Measurements from ENCODE around the gene RNU7-1. TPM values are rescaled to one million over a fixed set of nuclear protein-coding genes. Genes with fewer than 3 reads are reported as not detected.

RNU7-1 gene
- total RNA-seq, 1 donor from 2014 or later: not detected

DNA sequence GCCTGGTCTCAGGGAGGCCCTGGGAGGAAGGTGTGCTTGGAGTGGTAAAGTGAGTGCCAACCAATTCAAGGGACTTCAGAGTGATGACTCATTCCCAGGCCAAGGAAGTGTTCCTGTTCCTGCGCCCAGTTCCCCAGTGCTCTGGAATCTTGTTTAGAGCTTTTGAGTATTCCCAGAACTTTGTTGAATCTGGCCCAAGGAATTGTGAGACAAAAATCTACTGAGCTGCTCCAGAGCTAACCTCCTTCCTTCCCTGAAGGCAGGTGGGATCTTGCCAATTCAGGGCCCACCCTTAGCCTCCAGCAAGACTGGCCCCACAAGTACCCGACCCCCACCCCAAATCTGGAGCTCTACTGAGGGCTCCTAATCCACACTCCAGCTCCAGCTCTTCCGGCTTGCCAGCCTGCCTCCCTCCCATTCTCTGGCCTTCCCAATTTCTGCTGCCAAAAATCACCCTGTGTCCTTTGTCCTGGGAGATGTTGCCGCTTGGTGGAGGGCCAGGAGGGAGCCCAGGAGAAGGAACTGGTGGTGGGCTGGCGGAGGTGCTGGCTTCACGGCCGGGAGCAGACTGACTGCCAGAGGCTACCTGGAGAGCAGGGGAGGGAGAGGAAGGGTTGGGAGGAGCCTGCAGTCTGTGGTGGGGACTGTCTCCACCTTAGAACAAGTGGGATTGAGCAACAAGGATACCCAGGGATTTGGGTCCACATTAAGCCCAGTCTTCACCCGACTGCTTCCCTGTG is 17.9 kb upstream of the RNU7-1 start:
- no peak for DNase-seq
- Mint-ChIP-seq H3K9me3 (no peaks in the 10 kb centered on the region), H3K27me3 (no peaks in the 10 kb centered on the region), H3K36me3 (ENCODE audit: low read depth) (peaks cover 41% of the 10 kb centered on the region), H3K4me1 (peaks cover 52% of the 10 kb centered on the region), H3K27ac (peak overlapping the region; percentile 59), H3K4me3 (peak overlapping the region; percentile 97)
- intact Hi-C loops (cut with micrococcal nuclease): loop anchor here (2.0 kb wide), 1 partner anchor 183 kb away; the partner anchor contains the start of gene C1RL

DNA sequence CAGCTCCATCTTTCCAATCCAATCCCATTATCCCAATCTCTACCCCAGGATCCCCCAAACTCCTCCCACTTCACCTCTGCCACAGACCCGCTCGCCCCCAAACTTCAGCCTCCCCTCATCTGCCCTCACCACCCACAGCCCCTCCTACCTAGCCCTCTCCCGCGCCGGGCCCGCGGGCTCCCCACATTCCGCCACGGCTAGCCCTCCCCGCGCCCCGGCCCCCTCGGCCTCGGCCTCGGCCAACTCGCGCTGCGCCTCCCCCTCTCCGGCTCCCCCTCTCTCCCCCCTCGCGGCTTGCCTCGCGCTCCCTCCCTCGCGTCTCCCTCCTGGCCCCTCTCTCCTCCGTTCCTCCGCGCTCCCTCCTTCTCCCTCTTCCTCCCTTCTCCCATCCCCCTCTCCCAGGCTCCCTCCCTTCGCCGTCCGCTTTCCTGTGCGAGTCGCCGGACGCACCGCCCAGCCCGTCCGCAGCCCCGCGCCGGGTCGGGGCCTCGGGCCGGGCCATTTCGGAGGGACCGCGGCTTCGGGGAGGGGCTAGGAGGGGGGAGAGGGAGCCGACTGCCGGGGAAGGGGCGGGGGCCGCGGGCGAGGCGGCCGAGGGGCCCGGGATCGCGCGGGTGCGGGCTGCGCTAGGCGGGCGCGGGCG is 16.1 kb upstream of the RNU7-1 start, which contains the start of gene ATN1:
Gene ATN1, plus strand, starts transcription at position 581 of the 643 bp plus-strand sequence. CDS start 6,043 bp downstream, outside the sequence.
- peak within 1 kb of the TSS; percentile 97 for H3K4me3 Mint-ChIP-seq
- intact Hi-C loops (cut with micrococcal nuclease): no loop called here
- H3K9me3 Mint-ChIP-seq: no peaks in the 10 kb centered on the region
- peaks cover 56% of the 10 kb centered on the region for H3K4me1 Mint-ChIP-seq
- peak within 1 kb of the TSS; percentile 97 for H3K27ac Mint-ChIP-seq
- H3K27me3 Mint-ChIP-seq: no peaks in the 10 kb centered on the region
- peaks cover 28% of the 10 kb centered on the region for H3K36me3 Mint-ChIP-seq (ENCODE audit: low read depth)
- DNase-seq: peak; percentile 87

- peaks cover 56% of the 10 kb centered on the region for H3K4me1 Mint-ChIP-seq
- no peak for DNase-seq
- peak overlapping the region; percentile 90 for H3K27ac Mint-ChIP-seq
- H3K4me3 Mint-ChIP-seq: peak overlapping the region; percentile 96
- peaks cover 25% of the 10 kb centered on the region for H3K36me3 Mint-ChIP-seq (ENCODE audit: low read depth)
- H3K27me3 Mint-ChIP-seq: no peaks in the 10 kb centered on the region
- intact Hi-C loops (cut with micrococcal nuclease): no loop called here
- H3K9me3 Mint-ChIP-seq: no peaks in the 10 kb centered on the region
Measured at GRCh38 chr12:6928022-6928702, 15.5 kb upstream of the RNU7-1 start.

- Mint-ChIP-seq H3K4me3 (peak overlapping the region; percentile 96), H3K4me1 (peaks cover 61% of the 10 kb centered on the region), H3K36me3 (ENCODE audit: low read depth) (peaks cover 21% of the 10 kb centered on the region), H3K27ac (peak overlapping the region; percentile 90), H3K9me3 (no peaks in the 10 kb centered on the region), H3K27me3 (no peaks in the 10 kb centered on the region)
- DNase-seq: no peak
- intact Hi-C loops (cut with micrococcal nuclease): no loop called here
Measured at GRCh38 chr12:6928703-6929407, 14.8 kb upstream of the RNU7-1 start.

- intact Hi-C loops (cut with micrococcal nuclease): no loop called here
- Mint-ChIP-seq H3K4me1 (peaks cover 60% of the 10 kb centered on the region), H3K27ac (peak overlapping the region; percentile 90), H3K4me3 (peak overlapping the region; percentile 96), H3K36me3 (ENCODE audit: low read depth) (peaks cover 21% of the 10 kb centered on the region), H3K27me3 (no peaks in the 10 kb centered on the region), H3K9me3 (no peaks in the 10 kb centered on the region)
- no peak for DNase-seq
Measured at GRCh38 chr12:6929466-6930452, 13.9 kb upstream of the RNU7-1 start.

GRCh38 chr12:6932766-6933165 is 10.8 kb upstream of the RNU7-1 start:
- Mint-ChIP-seq H3K4me1 (peaks cover 67% of the 10 kb centered on the region), H3K27ac (peak overlapping the region; percentile 89), H3K36me3 (ENCODE audit: low read depth) (peaks cover 39% of the 10 kb centered on the region), H3K9me3 (no peaks in the 10 kb centered on the region), H3K4me3 (peak overlapping the region; percentile 36), H3K27me3 (no peaks in the 10 kb centered on the region)
- no peak for DNase-seq
- intact Hi-C loops (cut with micrococcal nuclease): no loop called here

GRCh38 chr12:6934110-6934509 is 9.5 kb upstream of the RNU7-1 start:
- DNase-seq: no peak
- peaks cover 65% of the 10 kb centered on the region for H3K4me1 Mint-ChIP-seq
- H3K4me3 Mint-ChIP-seq: peak overlapping the region; percentile 18
- no peaks in the 10 kb centered on the region for H3K9me3 Mint-ChIP-seq
- intact Hi-C loops (cut with micrococcal nuclease): no loop called here
- no peaks in the 10 kb centered on the region for H3K27me3 Mint-ChIP-seq
- H3K36me3 Mint-ChIP-seq (ENCODE audit: low read depth): peaks cover 41% of the 10 kb centered on the region
- peak overlapping the region; percentile 67 for H3K27ac Mint-ChIP-seq

DNA sequence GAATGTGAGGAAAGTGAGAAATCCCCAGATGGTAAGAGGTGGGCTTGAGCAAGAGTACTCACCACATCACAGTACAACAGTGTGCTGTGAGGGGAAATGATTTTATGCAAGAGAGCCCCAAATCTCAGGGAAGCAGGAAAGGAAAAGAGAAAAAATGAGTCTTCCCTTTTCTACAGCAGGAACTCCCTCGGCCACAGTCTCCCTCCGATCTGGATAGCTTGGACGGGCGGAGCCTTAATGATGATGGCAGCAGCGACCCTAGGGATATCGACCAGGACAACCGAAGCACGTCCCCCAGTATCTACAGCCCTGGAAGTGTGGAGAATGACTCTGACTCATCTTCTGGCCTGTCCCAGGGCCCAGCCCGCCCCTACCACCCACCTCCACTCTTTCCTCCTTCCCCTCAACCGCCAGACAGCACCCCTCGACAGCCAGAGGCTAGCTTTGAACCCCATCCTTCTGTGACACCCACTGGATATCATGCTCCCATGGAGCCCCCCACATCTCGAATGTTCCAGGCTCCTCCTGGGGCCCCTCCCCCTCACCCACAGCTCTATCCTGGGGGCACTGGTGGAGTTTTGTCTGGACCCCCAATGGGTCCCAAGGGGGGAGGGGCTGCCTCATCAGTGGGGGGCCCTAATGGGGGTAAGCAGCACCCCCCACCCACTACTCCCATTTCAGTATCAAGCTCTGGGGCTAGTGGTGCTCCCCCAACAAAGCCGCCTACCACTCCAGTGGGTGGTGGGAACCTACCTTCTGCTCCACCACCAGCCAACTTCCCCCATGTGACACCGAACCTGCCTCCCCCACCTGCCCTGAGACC is 8.0 kb upstream of the RNU7-1 start:
- Mint-ChIP-seq H3K4me1 (peaks cover 55% of the 10 kb centered on the region), H3K27me3 (no peaks in the 10 kb centered on the region), H3K4me3 (peak overlapping the region; percentile 94), H3K9me3 (no peaks in the 10 kb centered on the region), H3K36me3 (ENCODE audit: low read depth) (peaks cover 45% of the 10 kb centered on the region), H3K27ac (peak overlapping the region; percentile 99)
- DNase-seq: no peak
- intact Hi-C loops (cut with micrococcal nuclease): loop anchor here (5.0 kb wide), 1 partner anchor 63 kb away; the partner anchor contains the start of gene SPSB2

GRCh38 chr12:6936194-6936635 is 7.4 kb upstream of the RNU7-1 start:
- peak overlapping the region; percentile 94 for H3K4me3 Mint-ChIP-seq
- peak overlapping the region; percentile 99 for H3K27ac Mint-ChIP-seq
- H3K27me3 Mint-ChIP-seq: no peaks in the 10 kb centered on the region
- H3K4me1 Mint-ChIP-seq: peaks cover 51% of the 10 kb centered on the region
- no peak for DNase-seq
- intact Hi-C loops (cut with micrococcal nuclease): loop anchor here (5.0 kb wide), 1 partner anchor 64 kb away; the partner anchor contains the start of gene SPSB2
- H3K9me3 Mint-ChIP-seq: no peaks in the 10 kb centered on the region
- peaks cover 48% of the 10 kb centered on the region for H3K36me3 Mint-ChIP-seq (ENCODE audit: low read depth)

DNA sequence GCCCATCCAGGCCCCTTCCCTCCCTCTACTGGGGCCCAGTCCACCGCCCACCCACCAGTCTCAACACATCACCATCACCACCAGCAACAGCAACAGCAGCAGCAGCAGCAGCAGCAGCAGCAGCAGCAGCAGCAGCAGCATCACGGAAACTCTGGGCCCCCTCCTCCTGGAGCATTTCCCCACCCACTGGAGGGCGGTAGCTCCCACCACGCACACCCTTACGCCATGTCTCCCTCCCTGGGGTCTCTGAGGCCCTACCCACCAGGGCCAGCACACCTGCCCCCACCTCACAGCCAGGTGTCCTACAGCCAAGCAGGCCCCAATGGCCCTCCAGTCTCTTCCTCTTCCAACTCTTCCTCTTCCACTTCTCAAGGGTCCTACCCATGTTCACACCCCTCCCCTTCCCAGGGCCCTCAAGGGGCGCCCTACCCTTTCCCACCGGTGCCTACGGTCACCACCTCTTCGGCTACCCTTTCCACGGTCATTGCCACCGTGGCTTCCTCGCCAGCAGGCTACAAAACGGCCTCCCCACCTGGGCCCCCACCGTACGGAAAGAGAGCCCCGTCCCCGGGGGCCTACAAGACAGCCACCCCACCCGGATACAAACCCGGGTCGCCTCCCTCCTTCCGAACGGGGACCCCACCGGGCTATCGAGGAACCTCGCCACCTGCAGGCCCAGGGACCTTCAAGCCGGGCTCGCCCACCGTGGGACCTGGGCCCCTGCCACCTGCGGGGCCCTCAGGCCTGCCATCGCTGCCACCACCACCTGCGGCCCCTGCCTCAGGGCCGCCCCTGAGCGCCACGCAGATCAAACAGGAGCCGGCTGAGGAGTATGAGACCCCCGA is 6.8 kb upstream of the RNU7-1 start:
- peak; percentile 88 for DNase-seq
- peak overlapping the region; percentile 99 for H3K27ac Mint-ChIP-seq
- peaks cover 54% of the 10 kb centered on the region for H3K36me3 Mint-ChIP-seq (ENCODE audit: low read depth)
- H3K4me1 Mint-ChIP-seq: peaks cover 53% of the 10 kb centered on the region
- peak overlapping the region; percentile 94 for H3K4me3 Mint-ChIP-seq
- H3K27me3 Mint-ChIP-seq: no peaks in the 10 kb centered on the region
- no peaks in the 10 kb centered on the region for H3K9me3 Mint-ChIP-seq
- intact Hi-C loops (cut with micrococcal nuclease): loop anchor here (5.0 kb wide), 1 partner anchor 65 kb away; the partner anchor contains the start of gene SPSB2
